ENCODE measurements around the gene UNC119.
"Not testable (repeated sequence)": the region's sequence is repeated elsewhere in the genome, so short reads cannot be mapped to it uniquely, and the experiment has no call there.

UNC119 gene

DNA sequence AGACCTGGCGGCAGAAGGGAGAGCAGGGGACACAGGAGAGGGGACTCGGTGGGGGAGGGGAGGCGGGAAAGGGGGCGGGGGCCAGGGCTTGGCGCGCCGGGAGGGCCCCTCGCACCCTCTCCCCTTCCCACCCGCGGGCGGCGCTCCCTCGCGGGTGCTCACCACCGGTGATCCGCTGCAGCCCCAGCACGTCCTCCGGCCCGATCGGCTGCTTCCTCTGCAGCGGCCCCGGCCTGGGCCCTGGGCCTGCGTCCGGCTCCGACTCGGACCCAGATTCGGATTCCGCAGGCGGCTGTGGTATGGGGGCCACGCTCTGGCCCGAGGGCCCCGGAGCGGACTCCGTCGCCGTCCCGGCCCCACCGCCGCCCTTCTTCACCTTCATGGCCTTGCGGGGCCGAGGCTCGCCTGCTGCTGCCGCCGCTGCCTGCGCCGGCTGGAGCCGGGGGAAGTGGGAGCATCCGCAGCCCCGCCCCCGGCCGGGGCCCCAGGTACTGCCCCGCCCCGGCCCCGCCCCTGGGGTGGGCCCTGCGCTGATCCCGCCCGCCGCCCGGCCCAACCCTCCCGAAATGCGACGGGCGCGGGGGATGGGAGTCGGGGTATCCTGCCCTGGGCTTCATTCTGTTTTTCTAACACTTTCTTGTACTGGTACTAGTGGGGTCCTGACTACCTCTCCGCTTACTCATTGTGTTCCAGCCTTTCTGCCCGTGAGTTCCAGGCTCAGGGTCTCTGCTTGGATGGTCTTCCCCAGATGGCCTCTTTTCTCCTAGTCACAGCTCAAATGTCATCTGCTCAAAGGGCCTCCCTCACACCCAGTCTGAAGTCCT, at the start of gene UNC119:
UNC119 (minus strand) TSS at position 449 of the 824 bp plus-strand sequence; CDS start at position 382, 67 bp downstream.
- peak; percentile 90 for DNase-seq

DNA sequence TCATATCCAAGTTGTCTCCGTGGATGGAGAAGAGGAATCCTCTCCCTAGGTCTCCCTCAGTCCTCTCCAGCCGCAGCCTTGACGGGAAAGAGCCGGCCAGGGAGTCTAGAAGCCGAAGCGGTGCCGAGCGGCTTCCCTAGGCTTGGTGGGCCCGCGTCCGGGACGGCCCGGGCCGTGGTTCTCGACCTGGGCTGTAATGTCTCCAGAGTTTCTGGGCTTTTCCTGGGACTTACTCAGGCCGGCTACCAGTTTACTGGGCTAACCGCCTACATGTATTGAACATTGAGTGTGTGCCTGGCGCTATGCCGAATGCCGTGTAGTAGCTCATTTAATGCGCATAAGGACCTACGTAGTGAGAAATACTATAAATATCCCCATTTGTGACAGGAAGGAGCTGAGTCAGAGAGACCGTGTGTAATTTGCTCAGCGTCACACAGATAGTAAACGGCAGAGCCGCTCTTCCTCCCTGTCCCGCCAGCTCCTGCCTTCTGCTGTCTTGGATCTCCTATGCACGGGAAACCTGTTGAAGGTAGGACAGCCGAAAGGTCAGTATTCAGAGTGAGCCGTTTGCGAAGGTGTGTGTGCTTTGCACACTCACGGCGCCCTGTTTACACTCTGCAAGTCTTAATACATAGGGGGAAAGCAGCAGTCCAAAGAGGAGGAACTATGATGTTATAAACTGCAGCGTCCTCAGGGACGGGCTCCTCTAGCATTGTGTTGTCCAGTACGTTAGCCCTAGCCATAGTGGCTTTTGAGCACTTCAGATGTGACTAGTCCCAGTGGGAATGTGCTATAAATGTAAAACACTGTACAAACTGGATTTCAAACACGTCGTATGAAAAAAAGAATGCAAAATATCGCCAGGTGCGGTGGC, 47.1 kb upstream of the UNC119 start:
- peak; percentile 80 for DNase-seq

DNA sequence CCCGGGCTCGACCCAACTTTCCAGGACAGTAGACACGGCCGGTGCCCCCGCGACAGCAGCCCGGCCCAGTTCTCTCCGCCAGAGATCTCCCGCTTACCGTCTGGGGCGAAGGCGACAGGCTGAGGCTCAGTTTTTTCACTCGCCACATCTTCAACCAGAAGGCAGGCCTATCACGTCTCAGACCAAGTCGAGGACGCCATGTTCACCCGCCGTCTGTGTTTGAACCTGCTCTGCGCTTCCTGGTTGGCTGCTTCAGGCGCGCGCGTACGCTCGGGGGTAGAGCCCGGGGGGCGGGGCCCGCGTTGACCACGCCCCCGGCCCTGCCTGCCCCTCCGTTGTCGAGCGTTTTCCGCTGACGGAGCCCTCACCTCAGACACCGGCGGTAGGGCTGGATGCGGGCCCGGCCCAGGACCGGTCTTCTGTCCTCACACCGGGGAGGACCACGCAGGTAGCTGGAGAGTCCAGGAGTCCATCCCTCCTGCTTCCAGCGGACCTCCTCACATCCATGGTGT, 46.4 kb upstream of the UNC119 start, which contains the start of gene SPAG5:
SPAG5 (minus strand) TSS at position 227 of the 512 bp plus-strand sequence; CDS start at position 148, 79 bp downstream.
- peak; percentile 98 for DNase-seq

DNA sequence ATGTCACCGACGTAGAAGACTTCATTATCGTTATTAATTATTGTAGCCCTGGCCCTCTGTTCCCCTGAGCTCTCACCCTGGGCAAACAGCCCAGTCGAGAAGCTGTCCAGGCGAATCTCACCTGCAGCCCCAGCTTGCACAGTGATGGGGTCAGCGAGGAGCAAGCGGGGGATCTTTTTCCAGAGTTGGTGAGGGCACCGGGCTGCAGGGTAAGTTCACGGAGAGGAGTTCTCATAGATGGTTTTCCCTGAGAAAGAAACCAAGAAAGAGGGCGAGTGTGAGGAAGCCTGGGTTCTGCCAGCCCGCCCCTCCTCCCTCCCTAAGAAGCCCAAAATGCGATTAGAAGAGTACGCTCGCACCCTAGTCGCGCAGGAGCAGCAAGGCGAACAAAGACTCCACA, 46.0 kb upstream of the UNC119 start:
- no peak for DNase-seq

DNA sequence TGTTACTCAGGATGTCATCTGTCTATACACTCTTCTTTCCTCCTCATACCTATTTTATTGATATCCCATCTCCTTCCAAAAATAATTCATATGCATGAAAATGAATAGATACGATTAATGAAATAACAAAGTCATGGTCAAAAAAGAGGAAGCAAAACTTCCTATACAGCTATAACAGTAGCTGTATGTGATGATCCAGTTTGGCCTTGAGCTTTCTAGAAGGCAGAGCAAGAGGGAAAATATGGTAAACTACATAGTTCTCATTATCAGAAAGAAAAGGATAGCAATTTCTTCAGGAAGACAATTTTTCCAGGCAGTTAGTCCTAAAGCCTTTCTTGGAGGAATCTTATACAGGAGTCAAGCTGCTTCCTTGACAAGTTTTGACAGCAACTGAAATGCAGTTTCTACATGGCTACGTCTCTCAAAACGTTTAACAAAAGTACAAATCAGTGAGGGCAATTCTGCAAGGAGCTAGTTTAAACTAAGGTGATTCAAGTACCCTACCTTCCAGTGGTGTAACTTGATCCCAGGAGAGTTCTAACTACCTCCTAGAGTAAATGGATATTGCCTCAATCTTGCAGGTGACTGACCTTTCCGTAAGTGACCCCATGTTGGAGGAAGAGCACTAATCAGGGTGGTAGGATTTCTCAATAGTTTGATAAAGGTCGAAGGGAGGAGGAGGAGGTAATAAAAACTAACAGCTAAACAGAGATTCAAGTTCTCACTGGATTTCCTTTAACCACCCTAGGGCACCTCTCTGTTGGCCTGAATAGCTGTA, 45.4 kb upstream of the UNC119 start:
- no peak for DNase-seq

DNA sequence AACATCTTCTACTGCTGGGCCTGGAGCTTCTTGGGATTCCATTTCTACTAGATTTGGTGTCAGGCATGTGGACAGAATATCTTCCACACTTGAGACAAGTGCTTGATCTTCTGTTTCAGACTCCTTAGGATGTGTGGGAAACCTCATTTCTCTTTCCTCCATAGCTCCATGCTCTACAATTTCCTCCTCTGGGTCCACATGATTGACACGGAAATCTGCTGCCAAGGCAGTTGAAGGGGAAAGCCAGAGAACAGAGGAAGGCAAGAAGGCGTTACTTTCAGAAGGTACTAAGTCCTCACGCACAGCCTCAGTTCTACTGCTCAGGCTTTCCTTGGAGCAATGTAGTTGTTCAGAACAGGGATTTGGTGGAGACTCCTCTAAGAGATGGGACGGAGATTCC, 39.8 kb upstream of the UNC119 start:
- DNase-seq: no peak

DNA sequence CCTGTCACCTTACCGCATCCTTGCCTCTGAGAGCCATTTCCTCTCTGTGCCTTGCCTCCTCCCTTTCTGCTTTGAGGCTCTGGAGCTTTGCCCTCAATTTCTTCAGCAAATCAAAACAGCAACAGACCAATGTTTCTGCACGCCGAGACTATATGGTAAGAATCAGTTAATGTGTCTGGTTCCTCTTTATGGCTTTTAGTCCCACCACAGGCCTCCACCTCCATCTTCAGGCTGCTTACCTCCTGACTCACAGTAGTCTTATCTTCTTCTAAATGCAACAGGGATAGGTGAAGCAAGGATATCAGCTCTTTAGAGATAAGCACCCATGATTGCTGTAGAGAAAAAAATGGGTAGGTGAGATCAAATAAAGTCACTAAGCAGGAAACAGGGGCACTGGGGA, 33.4 kb upstream of the UNC119 start:
- DNase-seq: no peak

DNA sequence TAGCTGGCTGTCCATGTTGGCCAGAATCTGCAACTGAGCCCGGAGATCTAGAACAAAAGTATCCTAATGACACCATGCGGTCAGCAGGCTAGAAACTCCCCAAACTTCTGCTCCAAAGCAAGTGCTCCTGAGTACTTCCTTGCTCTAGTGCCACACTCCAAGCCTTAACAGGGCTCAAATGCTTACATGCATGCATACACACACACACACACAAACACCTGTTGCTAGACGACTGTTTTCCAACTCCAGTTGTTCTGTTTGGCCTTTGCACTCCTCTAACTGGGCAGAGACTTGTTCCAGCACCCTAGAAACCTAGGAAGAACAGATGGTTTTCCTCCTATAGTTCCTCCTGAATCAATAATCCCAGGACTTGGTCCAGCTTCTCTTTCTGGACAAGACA, 32.0 kb upstream of the UNC119 start:
- DNase-seq: no peak

DNA sequence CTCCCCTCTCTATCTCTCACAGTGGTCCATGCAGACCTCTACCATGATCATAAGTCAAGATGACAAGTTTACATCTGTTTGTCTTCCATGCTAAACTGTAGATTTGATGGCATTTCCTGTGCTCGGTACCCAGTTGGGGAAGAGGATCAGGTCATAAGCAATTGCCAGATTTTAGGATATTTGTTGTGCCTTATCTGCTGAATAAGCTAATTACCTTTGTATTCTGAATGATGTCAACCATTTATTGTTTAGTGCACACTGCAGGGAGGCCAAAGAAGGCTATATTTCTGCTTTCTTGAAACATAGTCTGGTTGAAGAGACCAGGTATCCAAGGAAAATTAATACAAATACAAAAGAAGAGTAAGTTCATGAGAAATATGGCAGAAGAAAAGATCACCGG, 30.1 kb upstream of the UNC119 start:
- no peak for DNase-seq

DNA sequence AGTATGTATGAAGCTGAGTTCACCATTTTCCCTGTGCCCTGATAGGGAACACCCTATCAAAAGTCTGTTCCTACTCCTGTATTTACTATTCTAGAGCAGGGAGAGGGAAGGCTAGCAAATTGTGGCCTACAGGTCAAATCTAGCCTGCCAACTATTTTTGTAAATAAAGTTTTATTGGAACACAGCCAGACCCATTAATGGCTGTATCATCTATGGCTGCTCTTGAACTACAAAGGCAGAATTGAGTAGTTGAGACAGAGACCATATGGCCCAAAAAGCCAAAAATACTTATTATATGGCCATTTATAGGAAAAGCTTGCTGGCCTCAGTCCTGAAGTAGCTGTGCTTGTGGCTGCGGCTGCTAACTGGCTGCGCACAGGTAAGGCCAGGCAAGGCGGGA, 28.5 kb upstream of the UNC119 start:
- no peak for DNase-seq

DNA sequence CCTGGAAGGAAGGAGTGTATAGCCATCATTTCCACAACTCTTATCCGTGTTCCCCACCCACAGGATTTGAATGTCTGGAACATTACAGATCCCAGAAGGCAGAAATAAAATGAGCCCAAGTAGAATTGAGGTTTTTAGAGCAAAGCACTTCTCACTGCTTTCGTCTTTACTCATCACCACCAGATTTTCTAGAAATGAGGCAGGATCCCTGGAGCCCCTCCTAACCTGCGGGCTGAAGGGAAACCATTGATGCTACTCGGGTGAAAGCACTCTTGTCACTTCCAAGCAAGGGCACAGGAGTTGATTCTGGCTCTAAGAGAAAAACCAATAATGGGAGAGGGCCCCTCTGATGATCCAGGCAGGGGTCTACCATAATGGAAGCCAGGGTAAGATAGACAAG, 27.1 kb upstream of the UNC119 start:
- DNase-seq: no peak

DNA sequence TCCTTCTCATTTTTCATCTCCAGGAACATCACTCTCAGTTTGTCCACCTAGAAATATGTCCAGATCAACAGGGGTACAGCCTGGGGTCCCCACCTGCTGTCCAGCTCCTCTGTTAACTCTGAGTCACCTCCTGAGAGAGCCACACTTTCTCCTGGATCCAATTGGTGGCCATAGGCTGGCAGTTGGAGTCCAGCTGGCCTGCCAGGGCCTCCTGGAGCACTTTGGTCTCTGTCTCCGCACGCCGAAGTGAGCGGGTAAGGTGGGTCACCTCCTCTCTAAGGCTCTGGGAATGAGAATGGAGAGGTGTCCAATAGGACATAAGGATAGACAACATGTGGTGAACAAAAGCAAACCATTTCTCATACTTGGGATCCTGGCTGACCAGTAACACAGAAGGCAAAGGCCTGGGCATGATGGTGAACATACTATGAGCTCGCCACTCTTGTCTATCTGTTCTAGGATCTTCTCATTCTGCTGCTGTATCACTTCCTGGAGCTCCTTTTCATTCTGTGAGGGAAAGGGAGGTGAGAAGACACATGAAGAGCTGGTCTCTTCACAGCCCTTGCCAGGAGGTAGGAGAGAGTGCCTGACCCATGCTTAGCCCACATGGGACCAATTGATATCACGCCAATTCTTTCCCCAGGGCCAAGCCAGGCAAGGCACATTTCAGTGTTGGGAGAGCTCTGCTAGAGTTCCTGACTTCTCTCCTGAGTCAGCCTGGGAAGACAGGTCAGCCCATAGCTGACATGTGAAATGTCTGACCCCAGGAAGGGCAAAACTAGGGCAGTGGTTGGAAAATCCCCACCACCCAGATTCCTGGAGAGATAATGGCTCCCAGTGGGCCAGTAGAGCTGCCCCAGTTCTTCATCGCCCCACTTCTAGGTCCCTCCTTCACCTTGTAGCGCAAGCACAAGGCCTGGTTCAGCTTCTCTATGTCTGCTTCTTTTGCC, 26.1 kb upstream of the UNC119 start:
- no peak for DNase-seq

DNA sequence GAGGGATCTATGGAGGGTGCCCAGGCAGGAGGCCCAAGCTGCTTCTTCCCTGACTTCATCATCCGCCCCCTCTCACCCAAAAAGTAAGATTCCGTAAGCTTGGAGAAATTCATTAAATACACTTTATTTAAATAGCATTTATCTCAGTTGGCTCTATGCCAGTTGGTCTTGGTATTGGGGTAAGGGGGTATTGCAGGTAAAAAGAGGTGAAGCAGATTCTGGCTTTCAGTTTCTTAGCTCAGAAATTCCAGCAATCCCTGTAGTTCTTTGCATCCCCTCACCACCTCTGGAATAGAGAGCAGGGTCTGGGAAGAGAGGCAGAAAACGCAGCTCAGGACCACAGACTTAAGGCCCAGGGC, 25.0 kb upstream of the UNC119 start:
- no peak for DNase-seq

DNA sequence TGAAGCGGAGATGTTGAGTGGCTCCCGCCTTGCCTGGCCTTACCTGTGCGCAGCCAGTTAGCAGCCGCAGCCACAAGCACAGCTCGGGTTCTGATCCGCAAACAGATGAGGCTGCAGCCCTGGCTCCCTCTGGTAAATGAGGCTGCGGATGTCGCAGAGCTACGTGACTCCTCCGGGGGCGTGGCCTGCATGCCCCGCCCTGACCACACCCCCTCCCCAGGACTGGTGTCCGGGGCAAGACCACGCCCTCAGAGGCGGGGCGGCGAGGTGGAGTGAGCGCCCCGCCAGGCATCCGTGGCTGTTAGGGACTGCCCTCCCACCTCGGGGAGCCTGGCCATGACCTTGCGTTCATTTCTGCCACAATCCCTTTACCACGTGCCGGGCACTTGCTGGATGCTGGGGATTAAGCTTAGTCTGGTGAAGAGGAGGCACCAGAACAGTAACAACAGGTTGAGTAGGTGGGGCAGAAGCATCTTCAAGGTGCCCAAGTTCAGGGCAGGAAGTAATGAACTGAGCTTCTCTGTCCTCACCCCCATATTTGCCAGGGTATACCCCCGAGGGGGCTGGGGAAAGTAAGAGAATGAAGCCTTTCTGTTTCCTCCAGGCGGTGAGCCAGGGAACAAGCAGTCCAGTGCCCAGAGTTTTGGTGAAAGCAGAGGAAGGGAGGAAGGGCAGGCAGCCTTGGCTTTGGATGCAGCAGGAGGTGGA, 24.5 kb upstream of the UNC119 start, which contains the start of gene ALDOC:
ALDOC (minus strand) TSS at position 138 of the 708 bp plus-strand sequence. CDS start 1,363 bp downstream, outside the sequence.
- peak; percentile 98 for DNase-seq

DNA sequence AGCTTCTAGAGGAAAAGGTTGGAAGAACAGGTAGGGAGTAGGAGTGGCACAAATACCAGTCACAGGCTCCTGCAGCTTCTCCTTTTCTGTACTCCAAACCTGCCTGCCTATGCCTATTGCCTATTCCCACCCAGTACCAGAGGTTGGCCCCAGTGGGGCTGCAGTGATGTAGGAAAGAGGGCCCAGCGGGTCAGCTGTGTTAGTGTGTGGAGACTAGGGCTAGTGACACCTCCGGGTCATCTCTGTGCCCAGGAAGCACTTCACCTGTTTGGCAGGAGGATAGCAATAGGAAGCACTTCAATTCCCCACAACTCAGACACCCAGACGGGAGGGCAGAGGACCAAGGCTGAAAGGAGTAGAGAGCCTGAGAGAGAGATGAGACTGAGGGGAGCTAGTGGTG, 23.6 kb upstream of the UNC119 start:
- not testable (repeated sequence) for DNase-seq

DNA sequence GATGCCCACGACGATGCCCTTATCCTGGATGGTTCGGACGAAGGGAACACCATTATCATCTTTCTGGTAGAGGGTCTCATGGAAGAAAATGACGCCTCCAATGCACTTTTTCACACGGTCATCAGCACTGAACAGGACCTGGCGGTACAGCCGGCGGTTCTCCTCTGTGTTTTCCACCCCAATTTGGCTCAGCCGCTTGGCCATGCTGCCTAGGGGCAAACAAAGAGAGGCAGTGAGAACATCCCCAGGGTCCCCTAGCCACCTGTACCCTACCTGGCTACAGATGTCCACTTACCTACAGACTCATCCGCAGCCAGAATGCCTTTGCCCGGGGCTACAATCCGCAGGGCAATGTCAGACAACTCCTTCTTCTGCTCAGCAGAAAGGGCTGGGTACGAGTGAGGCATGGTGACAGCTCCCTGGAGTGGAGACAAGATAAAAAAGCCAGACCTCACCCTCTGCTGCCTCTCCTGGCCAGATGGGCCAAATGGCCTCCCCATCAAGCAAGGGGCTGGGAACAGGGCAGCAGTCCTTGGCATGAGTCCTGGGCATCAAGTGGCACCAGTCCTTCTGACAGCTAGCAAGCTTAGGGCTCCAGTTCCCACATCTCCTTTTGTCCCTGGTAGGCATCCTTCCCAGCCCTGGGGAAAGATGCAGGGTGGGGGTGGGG, 22.8 kb upstream of the UNC119 start:
- no peak for DNase-seq

DNA sequence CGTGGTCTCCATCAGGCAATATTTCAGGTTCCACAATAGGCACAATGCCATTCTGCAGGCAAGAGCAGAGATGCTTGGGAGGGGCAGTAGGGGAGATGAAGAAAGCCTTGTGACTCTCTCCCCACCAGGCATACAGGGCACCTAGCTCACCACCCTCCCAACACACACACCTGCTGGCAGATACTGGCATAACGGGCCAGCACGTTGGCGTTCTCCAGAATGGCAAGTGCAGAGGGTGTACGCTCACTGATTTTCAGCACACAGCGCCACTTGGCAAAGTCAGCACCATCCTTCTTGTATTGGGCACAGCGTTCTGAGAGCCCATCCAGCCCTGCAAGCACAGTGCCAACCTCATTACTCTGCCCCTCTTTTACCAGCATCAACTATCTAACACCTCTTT, 22.1 kb upstream of the UNC119 start:
- DNase-seq: no peak

DNA sequence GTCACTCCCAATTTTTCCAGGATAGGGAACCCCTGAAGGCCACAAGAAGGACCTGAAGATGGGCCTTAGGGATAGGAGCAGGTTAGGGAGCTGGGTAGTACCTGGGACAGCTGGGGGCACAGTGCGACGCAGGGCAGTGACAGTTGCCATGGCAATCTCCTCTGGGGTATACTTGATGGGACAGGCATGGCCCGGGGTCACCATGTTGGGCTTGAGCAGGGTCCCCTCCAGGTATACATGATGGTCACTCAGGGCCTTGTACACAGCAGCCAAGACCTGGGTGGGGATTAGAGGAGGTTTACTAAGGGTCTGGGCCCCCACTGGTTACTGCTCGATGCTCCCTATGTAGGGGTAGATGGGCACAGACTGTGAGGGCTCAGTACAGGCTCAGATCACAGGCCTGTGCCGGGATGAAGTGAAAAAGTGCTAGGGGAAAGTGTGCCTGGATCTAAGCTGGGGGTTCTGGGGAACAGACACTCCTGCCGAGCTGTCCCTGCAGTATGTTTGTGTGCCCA, 21.6 kb upstream of the UNC119 start:
- no peak for DNase-seq

DNA sequence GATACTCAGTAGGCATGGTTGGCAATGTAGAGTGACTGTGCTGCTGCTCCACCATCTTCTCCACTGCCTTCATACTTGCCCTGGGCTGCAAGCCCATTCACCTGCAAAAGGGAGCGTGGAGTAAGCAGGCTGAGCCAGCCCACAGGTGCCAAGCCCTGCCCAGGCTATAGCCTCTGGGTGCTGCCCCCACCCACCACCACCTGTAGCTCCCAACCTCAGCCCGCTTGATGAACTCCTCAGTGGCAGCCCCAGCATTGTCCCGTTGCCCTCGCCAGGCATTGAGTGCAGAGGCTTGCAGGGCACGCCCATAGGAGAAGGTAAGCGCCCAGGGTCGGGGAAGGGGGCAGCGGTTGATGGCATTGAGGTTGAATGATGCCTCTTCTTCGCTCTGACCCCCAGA, 21.1 kb upstream of the UNC119 start:
- no peak for DNase-seq

DNA sequence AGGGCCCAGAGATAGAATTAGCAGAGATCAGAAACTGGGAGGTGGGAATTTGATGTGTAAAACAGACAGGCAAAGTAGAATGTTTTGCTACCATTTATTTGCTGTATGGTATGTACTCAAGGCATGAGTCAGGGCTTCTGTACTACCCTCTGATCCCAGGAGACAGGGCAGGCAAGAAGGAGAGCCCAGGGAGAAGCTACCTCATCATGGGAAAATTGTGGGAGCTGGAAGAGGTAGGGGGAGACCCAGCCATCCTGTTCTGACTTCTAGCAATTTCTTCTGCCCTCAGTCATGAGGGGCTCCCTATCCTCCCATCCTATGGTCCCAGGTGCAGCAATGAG, 20.6 kb upstream of the UNC119 start:
- no peak for DNase-seq
